Mucosa of stomach (tissue), 1 donor: ENCODE data around the gene PDP2.

Experiments used
- H3K27me3 ChIP-seq: one replicate; pipeline ENCODE4 v1.7.0; 2013; ENCODE audit warnings: mild to moderate bottlenecking, low read length; ENCODE audit not compliant: control insufficient read depth, insufficient read depth
- H3K36me3 ChIP-seq: one replicate; pipeline ENCODE4 v1.7.0; 2013; ENCODE audit warnings: low read length; ENCODE audit not compliant: control insufficient read depth, insufficient read depth
- H3K4me1 ChIP-seq: one replicate; pipeline ENCODE4 v1.7.0; 2013; ENCODE audit warnings: mild to moderate bottlenecking, low read length; ENCODE audit not compliant: control insufficient read depth, insufficient read depth
- H3K4me3 ChIP-seq: one replicate; pipeline ENCODE4 v1.7.0; 2013; ENCODE audit warnings: low read length
- H3K9ac ChIP-seq: one replicate; pipeline ENCODE4 v1.7.0; 2013; ENCODE audit warnings: mild to moderate bottlenecking, low read length, moderate library complexity
- H3K9me3 ChIP-seq: one replicate; pipeline ENCODE4 v1.7.0; 2013; ENCODE audit warnings: mild to moderate bottlenecking, low read length, moderate library complexity; ENCODE audit not compliant: control insufficient read depth
- donor health status: Pancreatic carcinoma.

PDP2 gene

DNA sequence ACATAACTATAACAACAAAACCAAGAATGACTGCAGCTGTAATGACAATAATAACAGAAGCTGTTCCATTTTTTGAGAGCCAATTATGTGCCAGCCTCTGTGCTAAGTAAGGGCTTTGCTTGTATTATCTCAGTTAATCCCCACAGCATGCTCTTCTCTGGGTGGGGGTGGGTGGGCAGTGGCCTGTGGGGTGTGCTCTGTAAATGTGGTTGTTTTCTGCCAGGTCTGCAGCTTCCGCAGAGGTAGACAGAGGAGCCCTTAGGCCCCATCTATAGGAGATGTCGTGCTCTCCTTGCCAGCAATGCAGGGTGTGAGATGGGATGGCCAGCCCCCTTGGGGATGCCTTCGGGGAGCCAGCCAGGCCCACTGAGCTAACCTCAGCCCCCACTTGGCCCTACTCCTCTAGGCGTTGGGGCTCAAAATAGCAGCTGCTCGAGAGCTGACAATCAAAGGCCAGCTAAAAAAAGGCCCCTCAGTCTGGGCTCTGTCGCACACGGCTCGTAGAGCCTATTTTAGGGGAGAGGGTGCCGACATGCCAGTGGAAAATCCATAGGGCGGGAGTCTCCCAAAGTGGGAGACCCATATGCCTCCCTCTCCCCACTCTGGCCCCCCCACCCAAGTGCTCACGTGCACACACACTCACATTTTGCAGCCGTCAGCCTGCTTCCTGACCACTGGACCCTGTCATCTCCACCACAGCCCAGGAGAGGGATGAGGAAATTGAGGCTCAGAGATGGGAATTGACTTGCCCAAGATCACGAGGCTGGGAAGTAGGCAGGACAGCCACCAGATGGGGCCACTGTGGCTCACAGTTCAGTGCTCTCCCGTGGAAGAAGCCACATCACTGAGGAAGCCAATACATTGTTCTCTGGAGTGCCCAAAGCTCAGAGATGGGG, 22.6 kb downstream of the PDP2 start:
- no peak overlapping the region for H3K9ac ChIP-seq
- no peak overlapping the region for H3K4me3 ChIP-seq
- H3K4me1 ChIP-seq = peaks cover 52% of the 10 kb centered on the region
- no peaks in the 10 kb centered on the region for H3K27me3 ChIP-seq
- no peaks in the 10 kb centered on the region for H3K9me3 ChIP-seq
- no peaks in the 10 kb centered on the region for H3K36me3 ChIP-seq

DNA sequence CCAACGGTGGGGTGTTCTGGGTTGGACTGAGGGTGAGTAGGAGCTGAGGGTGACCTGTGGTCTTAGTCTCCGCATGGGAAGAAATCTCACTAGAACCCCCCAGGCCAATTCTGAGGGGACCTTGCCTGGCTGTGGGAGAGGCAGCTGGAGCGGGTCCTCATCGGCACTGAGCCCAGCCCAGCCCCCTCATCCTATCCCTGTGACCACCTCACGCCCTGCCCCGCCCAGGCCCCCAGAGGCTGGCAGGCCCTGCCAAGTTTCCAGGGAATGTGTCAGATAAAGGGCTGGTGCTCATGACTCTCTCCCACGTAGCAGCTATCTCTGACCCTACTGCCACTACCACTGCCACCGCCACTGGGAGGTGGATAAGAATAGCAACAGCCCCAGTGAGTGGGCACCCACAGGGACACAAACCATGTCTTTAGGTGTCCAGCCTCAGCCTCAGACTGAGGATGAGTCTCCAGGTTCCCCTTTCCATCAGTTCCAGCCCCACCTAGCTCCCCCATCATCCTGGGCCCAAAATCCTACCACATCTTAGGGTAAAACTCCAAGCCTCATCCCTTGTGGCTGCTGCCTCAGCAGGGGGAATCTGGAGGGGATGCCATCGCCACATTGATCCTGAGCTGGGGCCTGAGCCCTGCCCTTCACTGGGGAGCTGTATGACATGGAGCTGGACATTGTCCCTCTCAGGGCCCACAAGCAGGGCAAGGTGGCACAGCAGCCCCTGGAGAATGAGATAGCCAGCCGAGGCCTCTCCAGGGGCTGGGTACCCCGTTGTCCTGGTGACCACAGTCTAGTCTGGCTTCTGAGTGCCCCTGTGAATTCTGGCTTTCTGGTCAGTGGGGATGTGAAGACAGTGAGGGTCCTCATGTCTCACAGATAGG, 23.5 kb downstream of the PDP2 start:
- no peaks in the 10 kb centered on the region for H3K36me3 ChIP-seq
- H3K27me3 ChIP-seq = no peaks in the 10 kb centered on the region
- H3K9me3 ChIP-seq = no peaks in the 10 kb centered on the region
- H3K4me3 ChIP-seq = no peak overlapping the region
- H3K4me1 ChIP-seq = peaks cover 52% of the 10 kb centered on the region
- no peak overlapping the region for H3K9ac ChIP-seq

DNA sequence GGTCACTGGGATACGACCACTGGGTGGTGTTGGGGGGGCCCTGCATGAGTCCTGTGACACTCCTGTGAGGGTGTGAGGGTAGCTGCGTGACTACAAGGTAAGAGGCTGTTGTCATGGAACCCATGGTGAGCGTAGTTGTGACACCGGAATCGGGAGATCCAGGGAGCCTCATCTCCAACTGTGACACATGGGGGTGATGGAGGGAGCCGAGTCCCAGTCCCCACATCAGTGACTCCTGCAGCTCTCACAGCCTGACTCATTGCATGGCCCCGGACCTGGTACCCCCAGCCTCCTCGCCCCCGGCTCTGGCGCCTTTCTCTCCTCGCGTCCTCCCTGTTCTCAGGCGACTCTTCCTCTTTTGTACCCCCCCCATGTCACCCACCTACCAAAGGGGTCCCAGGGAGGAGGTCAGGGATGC, 24.1 kb downstream of the PDP2 start:
- Histone ChIP-seq H3K27me3 (no peaks in the 10 kb centered on the region), H3K9ac (no peak overlapping the region), H3K9me3 (no peaks in the 10 kb centered on the region), H3K4me1 (peaks cover 48% of the 10 kb centered on the region), H3K36me3 (no peaks in the 10 kb centered on the region), H3K4me3 (no peak overlapping the region)

DNA sequence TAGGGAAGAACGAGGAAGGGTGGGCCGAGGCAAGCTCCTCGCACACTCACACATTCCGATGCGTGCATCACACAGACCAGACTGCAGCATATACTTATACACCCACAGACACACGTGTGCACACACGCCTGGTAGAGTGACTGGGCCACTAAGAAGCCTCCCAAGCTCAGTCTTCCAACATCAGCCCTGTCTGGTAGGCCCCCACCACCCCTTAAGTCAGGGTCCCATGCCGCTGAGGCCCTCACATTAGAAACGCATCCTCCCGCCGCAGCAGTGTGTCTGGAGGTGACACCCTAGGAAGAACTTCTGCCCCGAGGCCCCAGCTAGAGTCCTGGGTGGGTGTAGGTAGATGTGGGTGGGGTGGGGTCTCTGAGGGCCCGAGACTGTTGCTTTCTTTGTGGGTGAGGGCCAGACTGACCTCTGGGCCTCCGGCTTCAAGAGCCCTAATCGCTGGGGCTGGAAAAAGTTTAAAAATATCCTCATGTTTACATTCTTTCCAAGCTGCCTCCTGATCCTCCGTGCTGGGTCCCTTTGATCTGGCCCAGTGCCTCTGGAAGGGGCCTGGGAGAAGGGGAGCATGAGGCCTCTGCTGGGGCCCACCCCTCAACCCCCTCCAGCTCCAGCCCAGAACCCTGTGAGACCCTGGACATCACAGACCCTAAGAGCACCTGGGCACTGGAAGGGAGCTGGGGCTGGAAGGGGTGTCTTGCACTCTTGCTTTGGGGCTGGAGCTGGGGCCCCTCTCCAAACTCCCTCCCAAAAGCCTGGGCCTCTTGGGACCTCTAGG, 24.7 kb downstream of the PDP2 start:
- H3K4me1 ChIP-seq = peaks cover 42% of the 10 kb centered on the region
- H3K9me3 ChIP-seq = no peaks in the 10 kb centered on the region
- no peak overlapping the region for H3K9ac ChIP-seq
- no peaks in the 10 kb centered on the region for H3K27me3 ChIP-seq
- H3K36me3 ChIP-seq = no peaks in the 10 kb centered on the region
- H3K4me3 ChIP-seq = no peak overlapping the region

DNA sequence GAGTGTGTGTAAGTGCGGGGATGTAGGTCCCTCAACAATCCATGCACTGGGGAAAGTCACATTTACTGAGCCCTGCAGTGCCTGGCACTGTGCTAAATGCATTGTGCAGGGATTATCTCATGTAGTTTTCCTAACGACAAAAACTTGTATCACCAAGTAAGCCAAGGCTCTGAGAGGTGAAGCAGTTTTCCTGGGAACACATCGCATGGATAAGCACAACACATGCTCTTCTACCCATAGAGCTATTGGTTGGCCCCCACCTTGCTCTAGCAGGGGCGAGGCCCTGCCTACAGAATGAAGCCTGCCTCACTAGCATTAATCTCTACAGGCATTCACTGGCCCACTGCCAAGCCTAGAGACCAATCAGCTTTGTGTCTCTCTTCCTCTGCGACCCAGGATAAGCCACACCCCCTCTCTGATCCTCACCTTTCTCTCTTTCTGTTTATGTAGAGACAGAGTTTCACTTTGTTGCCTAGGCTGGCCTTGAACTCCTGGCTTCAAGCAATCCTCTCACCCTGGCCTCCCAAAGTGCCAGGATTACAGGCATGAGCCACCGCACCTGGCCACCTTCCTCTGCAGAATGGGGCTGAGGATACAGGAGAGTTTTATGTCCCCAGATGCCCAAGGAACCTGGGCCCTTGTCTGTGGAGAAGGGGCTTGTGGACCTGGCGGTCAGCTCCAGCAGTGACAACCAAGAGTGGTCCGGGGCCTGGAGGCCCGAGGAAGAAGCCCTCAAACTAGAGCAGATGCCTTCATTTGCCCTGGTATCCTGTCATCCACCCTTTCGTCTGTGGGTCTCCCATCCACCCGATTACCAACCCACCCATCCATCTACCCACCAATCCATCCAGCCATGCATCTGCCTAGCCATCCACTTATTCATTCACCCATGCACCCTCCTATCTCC, 25.6 kb downstream of the PDP2 start:
- Histone ChIP-seq H3K36me3 (no peaks in the 10 kb centered on the region), H3K9ac (no peak overlapping the region), H3K4me1 (peaks cover 34% of the 10 kb centered on the region), H3K9me3 (no peaks in the 10 kb centered on the region), H3K27me3 (no peaks in the 10 kb centered on the region), H3K4me3 (no peak overlapping the region)

DNA sequence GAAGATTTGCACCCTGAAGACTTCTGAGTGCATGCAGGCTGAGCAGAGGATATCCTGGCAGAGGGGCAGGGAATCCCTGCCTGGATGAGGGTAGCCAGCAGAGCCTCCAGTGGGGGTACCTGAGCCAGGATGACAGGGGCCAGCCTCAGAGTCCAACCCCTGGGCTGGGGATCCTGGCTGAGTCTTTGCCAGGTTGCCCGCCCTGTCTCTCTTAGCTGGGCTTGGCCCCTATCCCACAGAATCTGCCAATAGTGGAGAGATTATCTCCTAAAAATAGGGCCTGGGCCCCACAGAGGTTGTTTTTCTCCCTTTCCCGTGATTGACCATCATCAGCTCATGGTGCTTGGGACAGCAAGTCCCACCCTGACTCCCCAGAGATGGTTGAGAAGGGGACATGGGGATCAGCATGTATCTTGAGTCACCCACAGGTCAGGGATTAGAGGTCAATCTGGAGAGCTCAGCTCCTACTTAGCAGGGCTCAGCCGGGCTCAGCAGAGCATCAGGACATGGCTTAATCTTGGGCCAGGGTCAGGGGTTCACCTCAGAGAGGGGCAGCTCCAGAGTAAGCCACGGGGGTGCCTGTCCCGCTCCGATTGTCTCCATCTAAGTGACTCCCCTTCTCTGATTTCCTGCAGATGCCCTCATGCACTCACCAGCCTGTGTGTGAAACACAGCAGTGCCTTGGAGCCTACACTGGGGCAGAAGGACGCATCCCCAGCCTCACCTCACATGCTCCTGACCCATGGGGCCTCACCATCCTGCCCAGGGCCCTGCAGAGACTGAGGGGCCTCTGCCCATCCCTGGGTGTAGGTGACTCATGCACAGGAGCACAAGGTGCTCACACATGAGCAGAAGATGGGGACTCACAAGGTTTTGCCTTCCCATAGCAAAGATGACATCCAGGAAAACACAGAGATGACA, 26.9 kb downstream of the PDP2 start:
- H3K9me3 ChIP-seq = no peaks in the 10 kb centered on the region
- no peaks in the 10 kb centered on the region for H3K36me3 ChIP-seq
- no peak overlapping the region for H3K4me3 ChIP-seq
- no peak overlapping the region for H3K9ac ChIP-seq
- no peaks in the 10 kb centered on the region for H3K27me3 ChIP-seq
- H3K4me1 ChIP-seq = peaks cover 28% of the 10 kb centered on the region

DNA sequence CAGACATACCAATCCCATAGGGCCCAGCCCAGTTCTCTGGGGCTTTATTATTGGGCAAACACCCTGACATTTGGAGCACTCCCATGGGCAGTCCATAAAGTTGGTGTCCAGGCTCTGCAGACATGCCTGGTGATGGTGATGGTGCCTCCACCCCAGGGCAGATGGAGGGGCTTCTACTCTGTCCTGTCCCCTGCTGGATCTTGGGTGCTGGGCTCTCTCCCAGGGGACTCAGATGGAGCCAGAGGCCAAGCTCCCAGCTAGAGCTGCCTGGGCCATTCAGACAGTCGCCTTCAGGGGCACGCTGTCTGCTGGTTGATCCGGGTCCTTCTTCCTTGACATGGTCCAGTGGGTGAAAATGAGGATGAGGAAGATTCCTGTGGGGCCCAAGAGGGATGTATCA, 27.8 kb downstream of the PDP2 start:
- no peak overlapping the region for H3K4me3 ChIP-seq

DNA sequence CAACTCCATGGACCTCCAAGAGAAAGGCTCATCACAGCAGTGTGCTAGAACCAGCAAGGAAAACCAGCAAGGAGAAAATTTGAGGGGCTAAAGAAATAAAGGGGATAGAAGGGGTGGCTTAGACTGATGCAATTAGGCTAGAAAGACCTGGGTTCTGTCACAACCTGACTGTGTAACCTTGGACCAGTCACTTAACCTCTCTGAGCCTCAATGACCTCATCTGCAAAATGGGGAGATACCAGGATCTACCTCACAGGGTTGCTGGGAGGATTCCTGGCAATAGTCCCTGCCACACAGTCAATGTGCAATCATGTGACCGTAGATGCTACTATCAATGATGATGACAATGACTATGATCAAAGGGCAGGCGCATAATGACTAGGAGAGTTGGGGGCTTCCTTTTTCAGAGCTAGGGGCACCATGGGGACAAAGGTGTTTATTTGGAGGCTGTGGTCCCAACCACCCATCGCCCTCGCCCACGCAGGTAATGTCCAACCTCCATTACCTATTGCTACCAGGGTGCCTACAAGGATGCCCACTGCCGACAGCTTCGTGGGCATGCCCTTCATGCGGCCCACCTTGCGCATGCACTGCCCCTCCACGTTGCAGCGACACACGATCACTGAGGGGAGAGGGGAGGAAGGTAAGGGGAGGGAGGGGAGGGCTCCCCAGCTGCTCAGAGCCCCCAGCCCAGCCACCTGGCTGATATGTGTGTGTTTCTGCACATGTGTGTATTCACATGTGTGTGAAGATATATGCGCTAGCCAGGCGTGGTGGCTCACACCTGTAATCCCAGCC, 28.6 kb downstream of the PDP2 start:
- Histone ChIP-seq H3K9ac (no peak overlapping the region), H3K27me3 (no peaks in the 10 kb centered on the region), H3K4me3 (no peak overlapping the region), H3K9me3 (no peaks in the 10 kb centered on the region), H3K36me3 (no peaks in the 10 kb centered on the region), H3K4me1 (peaks cover 22% of the 10 kb centered on the region)

More for the DNA sequence above, 27.8 kb downstream of the PDP2 start:
- Histone ChIP-seq H3K4me1 (peaks cover 28% of the 10 kb centered on the region), H3K9ac (no peak overlapping the region), H3K27me3 (no peaks in the 10 kb centered on the region), H3K36me3 (no peaks in the 10 kb centered on the region), H3K9me3 (no peaks in the 10 kb centered on the region)

DNA sequence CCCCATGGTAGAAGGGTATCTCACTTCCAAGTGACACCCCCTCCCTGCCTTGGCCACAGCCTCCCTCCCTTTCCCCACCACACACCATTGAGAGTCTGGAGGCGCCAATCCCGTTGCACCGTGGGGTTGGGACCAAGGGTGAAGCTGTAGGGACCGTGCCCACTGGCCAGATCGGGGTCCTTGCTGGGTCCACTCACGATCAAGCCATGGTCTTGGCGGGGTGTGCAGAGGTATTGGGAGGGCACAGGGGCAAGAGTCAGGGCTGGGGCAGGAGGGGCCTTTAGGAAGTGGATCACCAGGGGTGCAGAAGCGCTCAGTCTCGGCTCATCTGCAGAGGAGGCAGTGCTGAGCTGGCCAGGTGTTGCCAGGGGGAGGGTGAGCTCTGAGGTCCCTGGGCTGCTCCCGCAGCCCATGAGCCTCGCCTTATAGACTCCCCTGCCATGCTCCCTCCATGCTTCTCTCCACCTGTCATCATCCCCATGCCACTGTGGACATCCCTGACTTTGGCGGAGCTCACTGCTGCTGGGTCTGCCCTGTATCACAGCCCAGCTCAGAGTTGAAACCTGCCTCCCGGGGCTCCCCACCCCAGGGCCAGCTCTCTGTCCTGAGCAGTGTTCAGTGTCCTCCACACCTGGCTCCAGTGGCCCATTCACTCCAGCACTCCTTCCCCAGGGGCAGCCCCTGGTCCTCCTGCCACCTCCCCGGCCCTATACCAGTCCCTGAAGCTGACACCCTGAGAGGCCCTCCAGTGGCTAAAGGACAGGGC, 30.0 kb downstream of the PDP2 start:
- H3K9me3 ChIP-seq = no peaks in the 10 kb centered on the region

More for the DNA sequence above, 30.0 kb downstream of the PDP2 start:
- Histone ChIP-seq H3K4me3 (no peak overlapping the region), H3K36me3 (no peaks in the 10 kb centered on the region), H3K9ac (no peak overlapping the region), H3K4me1 (peaks cover 9% of the 10 kb centered on the region), H3K27me3 (no peaks in the 10 kb centered on the region)
